ENCODE measurements around the gene NOXRED1.

NOXRED1 gene

DNA sequence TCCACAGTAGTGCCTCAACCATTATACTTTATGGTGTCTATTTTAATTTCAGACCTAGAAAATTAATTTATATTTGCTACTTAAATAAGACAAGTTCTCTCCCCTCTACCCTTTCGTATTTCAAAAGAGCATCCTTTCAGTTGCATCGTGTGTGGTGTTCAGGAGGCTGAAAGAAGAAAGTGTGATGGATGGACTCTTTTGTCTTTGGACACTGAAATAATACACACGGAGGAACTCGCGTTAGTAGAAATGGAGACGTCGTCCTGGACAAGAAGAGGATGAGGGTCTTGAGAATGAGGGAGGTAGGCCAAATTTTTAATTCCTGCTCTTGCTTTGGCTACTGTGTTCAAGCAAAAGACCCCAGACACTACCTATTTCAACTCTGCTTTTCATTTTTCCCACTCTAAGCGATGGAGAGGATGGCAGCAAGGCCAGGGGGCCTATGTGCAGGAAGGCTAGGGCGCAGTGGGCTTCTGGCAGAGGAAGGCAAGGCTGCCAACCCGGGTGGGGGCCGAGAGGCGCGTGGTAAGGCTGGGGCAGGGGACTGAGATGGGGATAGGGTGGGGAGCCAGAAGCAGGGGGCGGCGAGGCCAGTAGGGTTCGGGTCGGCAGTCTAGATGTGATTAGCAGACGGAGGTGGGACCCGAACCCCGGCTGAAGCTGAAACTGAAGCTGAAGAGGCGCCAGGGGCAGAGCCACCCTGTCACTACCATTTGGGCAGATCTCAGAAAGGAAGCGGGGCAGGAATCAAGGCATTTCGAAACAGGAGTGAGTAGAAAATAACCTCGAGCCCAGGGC is 47.2 kb downstream of the NOXRED1 start:
- intact Hi-C loops (cut with DNase I; ENCODE audit: low total_unique reads), result loop anchor here (2.0 kb wide), 1 partner anchor 53 kb away; no protein-coding TSS in a partner anchor
- Histone ChIP-seq H3K27ac (peak overlapping the region; percentile 80 to 87), H3K36me3 (no peaks in the 10 kb centered on the region), H3K9me3 (no peaks in the 10 kb centered on the region), H3K4me1 (peaks cover 0 to 15% (median 12%) of the 10 kb centered on the region in 4 donors), H3K4me3 (peak overlapping the region; percentile 71 to 89), H3K27me3 (no peaks in the 10 kb centered on the region)
- peak in 1 of 2 donors; percentile 21 for DNase-seq
- TF ChIP-seq, protein P1, sequence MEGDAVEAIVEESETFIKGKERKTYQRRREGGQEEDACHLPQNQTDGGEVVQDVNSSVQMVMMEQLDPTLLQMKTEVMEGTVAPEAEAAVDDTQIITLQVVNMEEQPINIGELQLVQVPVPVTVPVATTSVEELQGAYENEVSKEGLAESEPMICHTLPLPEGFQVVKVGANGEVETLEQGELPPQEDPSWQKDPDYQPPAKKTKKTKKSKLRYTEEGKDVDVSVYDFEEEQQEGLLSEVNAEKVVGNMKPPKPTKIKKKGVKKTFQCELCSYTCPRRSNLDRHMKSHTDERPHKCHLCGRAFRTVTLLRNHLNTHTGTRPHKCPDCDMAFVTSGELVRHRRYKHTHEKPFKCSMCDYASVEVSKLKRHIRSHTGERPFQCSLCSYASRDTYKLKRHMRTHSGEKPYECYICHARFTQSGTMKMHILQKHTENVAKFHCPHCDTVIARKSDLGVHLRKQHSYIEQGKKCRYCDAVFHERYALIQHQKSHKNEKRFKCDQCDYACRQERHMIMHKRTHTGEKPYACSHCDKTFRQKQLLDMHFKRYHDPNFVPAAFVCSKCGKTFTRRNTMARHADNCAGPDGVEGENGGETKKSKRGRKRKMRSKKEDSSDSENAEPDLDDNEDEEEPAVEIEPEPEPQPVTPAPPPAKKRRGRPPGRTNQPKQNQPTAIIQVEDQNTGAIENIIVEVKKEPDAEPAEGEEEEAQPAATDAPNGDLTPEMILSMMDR (IDR thresholded peaks at IDR 0.05), result no peak

DNA sequence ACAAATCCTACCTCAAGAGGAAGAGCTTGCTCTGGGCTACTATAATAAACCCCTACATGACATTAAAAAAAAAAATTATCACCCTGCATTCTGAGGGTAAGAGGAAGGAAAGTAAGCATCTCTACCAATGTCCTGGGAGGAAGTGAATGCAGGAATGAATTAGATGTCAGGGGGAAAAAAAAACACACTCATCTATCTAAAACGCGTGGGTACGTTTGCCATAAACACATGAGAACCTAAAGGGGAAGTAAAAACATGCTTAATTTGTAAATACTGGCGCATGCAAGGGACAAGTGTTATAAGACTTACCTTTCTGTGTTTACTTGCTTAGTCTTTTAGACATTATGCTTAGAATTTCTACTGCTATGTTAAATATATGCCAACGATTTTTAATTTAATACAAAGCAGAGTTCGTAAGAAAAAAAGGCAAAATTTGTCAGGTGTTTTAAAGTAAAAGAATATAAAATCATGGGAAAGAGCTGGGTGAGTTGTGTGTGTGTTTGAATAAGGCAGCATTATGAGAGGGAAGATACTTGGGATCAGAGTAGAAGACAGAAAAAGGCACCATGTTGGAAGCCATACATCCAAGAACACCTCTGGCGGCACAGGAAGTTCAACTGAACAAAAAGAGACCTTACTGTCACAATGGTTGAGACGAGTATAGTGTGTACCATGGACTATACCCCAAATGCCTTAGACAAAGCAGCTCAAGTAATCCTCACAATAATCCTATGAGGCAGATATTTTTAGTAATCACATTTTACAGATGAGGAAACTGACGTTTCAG is 48.0 kb downstream of the NOXRED1 start:
- Histone ChIP-seq H3K9me3 (no peaks in the 10 kb centered on the region), H3K27me3 (no peaks in the 10 kb centered on the region), H3K27ac (no peak overlapping the region), H3K4me3 (peak overlapping the region; percentile 71 to 89), H3K4me1 (peaks cover 0 to 15% (median 12%) of the 10 kb centered on the region in 4 donors), H3K36me3 (no peaks in the 10 kb centered on the region)
- no peak for DNase-seq
- TF ChIP-seq, protein P1 (IDR thresholded peaks at IDR 0.05), result no peak
- intact Hi-C loops (cut with DNase I; ENCODE audit: low total_unique reads), result no loop called here

DNA sequence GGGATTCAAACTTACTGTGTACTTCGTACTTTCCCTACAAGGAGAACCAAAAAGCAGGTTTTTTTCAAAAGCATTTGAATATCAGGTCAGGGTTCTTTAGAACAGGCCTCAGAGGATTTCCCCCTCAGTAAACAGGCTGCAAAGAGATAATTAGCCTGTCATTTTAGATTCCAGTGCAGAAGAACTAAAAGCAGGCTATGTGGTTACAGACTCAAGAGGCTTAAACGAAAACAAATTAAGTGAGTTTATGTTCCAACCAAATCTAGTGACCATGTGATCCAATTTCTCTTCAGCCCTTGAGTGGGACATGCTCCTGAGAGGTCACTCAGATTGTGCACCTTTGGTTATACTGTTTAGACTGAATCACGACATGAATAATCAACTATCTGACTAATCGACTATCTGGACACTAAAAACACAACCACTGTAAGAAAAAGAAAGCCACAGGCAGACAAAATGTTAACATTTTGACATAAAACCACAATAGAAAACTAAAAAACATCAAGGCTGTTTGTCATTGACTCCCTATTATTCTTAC is 51.0 kb downstream of the NOXRED1 start:
- Histone ChIP-seq H3K36me3 (no peaks in the 10 kb centered on the region), H3K4me1 (peaks cover 0 to 12% (median 10%) of the 10 kb centered on the region in 4 donors), H3K9me3 (no peaks in the 10 kb centered on the region), H3K4me3 (no peak overlapping the region), H3K27ac (no peak overlapping the region), H3K27me3 (no peaks in the 10 kb centered on the region)
- intact Hi-C loops (cut with DNase I; ENCODE audit: low total_unique reads), result no loop called here
- no peak for DNase-seq
- TF ChIP-seq, protein P1 (IDR thresholded peaks at IDR 0.05), result no peak

DNA sequence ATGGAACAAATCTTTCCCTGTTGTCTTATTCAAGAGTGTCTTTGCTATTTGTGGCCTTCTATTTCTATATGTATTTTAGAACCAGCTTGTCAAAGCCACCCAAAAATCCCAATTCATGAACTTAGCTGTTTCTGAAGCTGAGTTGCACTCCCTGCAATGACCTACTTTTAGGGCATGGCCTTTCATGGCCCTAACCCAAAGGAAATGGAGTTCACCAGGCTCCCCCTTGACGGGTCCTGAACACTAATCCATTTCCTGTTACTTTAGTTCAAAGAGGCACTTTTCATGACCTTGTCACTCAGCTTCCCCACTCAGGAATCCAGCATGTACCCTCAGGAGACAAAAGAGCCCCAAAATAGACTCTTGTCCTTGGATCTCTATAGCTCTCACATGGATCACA is 54.0 kb downstream of the NOXRED1 start:
- DNase-seq, result no peak
- Histone ChIP-seq H3K27ac (no peak overlapping the region), H3K27me3 (no peaks in the 10 kb centered on the region), H3K4me3 (no peak overlapping the region), H3K9me3 (no peaks in the 10 kb centered on the region), H3K36me3 (no peaks in the 10 kb centered on the region), H3K4me1 (no peaks in the 10 kb centered on the region)
- intact Hi-C loops (cut with DNase I; ENCODE audit: low total_unique reads), result no loop called here
- TF ChIP-seq, protein P1 (IDR thresholded peaks at IDR 0.05), result no peak

DNA sequence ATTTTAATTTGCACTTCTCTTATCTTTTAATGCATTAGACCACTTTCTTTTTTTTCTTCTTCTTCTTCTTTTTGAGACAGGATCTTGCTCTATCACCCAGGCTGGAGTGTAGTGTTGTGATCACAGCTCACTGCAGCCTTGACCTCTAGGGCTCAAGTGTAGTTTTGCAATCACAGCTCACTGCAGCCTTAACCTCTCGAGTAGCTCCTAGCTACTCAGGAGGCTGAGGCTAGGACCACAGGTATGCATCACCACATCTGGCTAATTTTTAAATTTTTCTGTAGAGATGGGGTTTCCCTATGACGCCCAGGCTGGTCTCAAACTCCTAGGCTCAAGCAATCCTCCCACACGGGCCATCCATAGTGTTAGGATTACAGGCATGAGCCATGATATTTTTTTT is 59.2 kb downstream of the NOXRED1 start:
- no peak for DNase-seq
- no peaks in the 10 kb centered on the region for H3K27me3 ChIP-seq
- H3K9me3 ChIP-seq, result no peaks in the 10 kb centered on the region
- no peak overlapping the region for H3K27ac ChIP-seq
- intact Hi-C loops (cut with DNase I; ENCODE audit: low total_unique reads), result no loop called here
- no peaks in the 10 kb centered on the region for H3K4me1 ChIP-seq
- no peaks in the 10 kb centered on the region for H3K36me3 ChIP-seq
- TF ChIP-seq, protein P1 (IDR thresholded peaks at IDR 0.05), result no peak
- H3K4me3 ChIP-seq, result no peak overlapping the region
